Glomerular visceral epithelial cell (primary cell): ENCODE measurements around the gene RCCD1.
"Not testable (repeated sequence)": the region's sequence is repeated elsewhere in the genome, so short reads cannot be mapped to it uniquely, and the experiment has no call there.

Experiments
- DNase-seq: peaks from one replicate; pipeline ENCODE4 v3.0.0-alpha.2; 2016; ENCODE audit errors: extremely low spot score

Gene RCCD1

GRCh38 chr15:90918034-90918788, 36.5 kb upstream of the RCCD1 start:
- DNase-seq: no peak

DNA sequence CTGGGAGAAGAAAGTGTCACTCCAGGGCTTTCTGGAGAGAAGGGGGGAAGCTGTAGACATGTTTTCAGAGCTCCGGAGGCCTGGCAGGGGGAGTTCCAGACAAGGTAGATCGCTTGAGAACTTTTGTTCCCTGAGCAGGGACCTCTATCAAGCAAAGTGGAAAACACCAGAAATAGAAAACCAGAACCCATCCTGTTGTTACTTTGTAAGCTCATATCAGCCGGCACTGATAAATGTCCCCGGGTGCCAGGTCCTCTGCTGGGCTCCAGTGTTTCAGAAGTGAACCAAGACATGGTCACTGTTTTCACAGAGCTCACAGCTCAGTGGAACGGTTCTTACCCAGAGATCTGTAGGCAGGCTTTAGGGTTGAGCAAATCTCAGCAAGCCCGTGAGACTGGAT, 35.8 kb upstream of the RCCD1 start:
- DNase-seq: no peak

DNA sequence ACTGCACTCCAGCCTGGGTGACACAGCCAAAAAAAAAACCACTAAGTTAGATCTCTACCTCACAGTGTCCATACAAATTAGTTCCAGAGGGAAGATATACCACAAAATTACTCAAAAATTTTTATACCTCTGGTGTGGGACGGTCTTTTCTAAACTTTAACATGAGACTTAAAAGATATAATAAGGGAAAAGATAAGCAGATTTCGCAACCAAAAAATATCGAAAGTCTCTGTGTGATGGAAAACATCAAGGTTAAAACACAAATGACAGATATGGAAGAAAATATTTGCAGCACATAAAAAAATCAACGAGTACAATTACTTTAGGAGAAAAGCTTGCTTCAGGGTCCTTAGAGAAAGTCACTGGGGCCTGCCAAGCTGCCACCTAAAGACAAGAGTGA, 32.8 kb upstream of the RCCD1 start:
- no peak for DNase-seq

GRCh38 chr15:90922712-90923322, 31.9 kb upstream of the RCCD1 start:
- not testable (repeated sequence) for DNase-seq

DNA sequence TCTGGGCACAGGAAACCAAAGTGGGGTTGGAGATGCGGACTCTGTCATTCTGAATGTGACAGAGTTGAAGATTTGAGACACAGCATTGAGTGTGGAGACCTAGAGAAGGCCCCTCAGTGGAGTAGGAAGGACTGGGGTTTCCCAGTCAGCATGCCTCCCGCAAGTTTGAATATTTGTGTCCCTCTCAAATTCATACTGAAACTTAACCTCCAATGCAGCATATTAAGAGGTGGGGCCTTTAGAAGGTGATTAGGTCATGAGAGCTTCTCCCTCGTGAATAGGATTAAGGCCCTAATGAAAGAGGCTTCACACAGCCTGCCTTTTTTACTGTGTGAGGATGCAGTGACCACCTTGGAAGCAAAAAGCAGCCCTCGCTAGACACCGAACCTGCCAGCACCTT, 30.3 kb upstream of the RCCD1 start:
- no peak for DNase-seq

GRCh38 chr15:90926766-90927165, 27.9 kb upstream of the RCCD1 start:
- not testable (repeated sequence) for DNase-seq

DNA sequence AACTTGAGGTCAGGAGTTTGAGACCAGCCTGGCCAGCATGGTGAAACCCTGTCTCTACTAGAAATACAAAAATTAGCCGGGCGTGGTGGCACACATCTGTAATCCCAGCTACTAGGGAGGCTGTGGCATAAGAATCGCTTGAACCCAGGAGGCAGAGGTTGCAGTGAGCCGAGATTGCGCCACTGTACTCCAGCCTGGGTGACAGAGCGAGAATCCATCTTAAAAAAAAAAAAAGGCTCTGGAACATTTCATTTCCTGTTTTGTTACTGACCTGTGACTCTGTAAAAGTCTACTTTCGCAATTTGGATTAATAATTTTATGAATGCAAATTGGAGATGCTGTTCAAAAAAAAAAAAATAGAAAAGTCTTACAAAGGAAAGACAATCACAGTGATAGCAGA, 26.6 kb upstream of the RCCD1 start:
- DNase-seq: not testable (repeated sequence)

DNA sequence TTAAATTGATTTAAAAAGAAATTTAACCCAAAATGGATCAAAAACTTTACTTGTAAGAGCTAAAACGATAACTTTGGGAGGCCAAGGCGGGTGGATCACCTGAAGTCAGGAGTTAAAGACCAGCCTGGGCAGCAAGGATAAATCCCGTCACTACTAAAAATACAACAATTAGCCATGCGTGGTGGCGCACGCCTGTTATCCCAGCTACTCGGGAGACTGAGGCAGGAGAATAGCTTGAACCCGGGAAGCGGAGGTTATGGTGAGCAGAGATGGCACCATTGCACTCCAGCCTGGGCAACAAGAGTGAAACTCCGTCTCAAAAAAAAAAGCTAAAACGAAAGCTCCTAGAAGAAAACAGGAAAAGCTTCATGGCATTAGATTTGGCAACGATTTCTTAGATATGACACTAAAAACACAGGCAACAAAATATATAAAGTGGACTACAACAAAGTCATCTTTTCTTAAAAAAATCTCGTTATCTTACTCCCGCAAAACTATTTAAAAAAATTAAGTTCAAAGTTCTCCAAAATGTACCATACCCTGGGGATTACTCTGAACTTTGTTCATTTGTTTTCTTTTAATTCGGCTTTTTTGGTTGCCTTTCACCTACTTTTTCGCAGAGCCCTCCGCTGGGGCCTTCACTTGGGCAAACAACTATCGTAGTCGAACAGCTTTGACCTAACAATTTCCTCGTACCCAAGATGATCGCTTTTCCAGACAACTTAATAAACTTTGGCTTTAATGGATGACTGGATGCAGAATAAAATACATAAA, 25.3 kb upstream of the RCCD1 start:
- no peak for DNase-seq

GRCh38 chr15:90930861-90931574, 23.7 kb upstream of the RCCD1 start:
- DNase-seq: no peak

- DNase-seq: no peak
Measured at GRCh38 chr15:90931575-90931827, 23.2 kb upstream of the RCCD1 start.

DNA sequence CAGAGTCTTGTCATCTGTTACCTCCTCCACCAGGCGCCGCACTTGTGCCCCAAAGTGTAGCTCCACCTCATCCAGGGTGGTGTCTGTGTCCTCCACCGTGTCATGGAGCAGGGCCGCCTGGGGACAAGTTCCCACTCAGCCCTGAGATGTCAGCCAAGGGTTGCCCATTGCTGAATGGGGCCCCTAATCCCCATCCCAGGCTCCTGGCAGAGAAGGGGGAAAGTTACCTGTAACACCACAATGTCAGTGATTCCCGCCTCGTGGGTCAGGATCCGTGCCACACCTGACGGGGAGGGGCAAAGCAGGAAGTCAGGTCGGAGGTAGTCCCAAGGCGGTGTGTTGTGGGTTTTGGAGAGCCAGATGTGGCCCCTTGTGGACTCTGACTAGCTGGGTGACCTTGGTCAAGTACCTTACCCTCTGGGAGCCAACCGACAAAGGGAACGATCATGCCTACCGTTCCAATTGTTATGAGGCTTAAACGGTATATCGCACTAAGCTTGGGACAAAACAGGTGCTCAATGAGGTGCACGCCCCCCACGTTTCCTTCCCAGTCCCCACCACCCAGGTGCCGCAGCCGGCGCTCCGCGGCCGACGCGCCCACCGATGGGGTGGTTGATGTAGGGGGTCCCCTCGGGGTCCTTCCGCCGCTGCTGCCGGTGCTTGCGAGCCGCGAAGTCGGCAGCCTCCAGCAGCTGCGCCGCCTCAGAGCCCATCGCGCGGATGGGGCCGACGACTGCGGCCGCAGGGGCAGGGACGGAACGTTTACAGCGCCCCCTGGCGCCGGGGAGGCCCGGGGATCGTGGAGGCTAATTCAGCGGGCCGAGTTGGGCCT, 22.6 kb upstream of the RCCD1 start, which contains the start of gene HDDC3:
Gene HDDC3, minus strand, starts transcription at position 722 of the 832 bp plus-strand sequence. Its CDS starts 9 bp downstream, at position 713.
- peak; percentile 86 for DNase-seq

- DNase-seq: no peak
Measured at GRCh38 chr15:90932660-90932991, 22.1 kb upstream of the RCCD1 start.

GRCh38 chr15:90933301-90933700, 21.4 kb upstream of the RCCD1 start:
- no peak for DNase-seq

DNA sequence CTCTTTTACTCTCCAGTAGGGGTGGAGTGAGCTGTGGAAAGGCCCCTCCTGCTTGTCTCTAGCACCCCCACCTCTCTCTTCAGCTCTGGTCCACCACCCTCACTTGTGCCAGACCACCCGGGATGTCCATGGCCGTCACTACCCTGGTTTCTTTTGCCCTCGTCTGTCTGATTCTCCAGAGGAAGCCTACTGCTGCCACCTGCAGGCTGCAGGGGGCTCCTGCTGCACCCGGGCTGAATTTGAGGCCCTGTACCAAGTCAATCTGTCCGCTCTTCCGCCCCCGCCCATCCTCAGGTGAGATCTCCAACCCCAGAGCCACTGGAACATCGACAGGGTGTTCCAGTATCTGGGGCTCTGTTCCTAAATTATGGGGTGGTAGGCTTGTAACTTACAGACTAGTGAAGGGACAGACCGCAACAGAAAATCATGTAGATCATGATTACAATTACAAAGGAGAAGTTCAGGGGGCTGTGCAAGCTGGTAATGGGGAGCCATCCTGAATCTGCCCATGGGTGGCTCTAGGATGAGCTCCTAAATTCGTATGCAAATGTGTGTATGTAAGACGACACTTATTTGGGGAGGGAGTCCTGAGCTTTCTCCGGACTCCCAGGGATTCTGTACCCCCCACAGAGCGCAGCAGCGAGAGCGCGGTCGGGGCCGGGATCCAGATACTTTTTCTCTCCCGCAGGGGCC, 20.3 kb upstream of the RCCD1 start:
- DNase-seq: peak; percentile 83

GRCh38 chr15:90934949-90935751, 19.5 kb upstream of the RCCD1 start, which contains the start of gene UNC45A:
UNC45A (plus strand) TSS chr15:90935285; CDS start chr15:90935325, 40 bp downstream.
- peak; percentile 89 for DNase-seq

GRCh38 chr15:90936823-90937222, 17.9 kb upstream of the RCCD1 start:
- DNase-seq: no peak

- DNase-seq: no peak
Measured at GRCh38 chr15:90938261-90938660, 16.4 kb upstream of the RCCD1 start.

DNA sequence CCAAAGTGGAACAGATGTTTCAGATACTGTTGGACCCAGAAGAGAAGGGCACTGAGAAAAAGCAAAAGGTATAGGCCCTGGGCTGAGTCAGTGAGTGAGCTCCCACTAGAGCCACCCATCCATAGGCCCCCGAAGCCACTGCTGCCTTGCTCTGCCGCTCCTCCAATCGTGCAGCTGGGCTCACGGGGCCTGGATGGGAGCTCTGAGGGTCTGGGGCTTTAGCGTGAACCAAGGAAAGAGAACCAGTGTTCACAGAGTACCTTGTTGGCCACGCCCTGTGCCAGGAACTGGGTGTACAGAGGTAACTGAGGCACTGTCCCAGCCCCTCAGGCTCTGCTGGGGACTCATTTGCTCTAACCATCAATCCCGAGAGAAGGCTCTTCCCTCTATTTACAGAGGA, 14.9 kb upstream of the RCCD1 start:
- no peak for DNase-seq

GRCh38 chr15:90941038-90941437, 13.6 kb upstream of the RCCD1 start:
- no peak for DNase-seq
